Measurements from ENCODE around the gene PPFIA1.

DNA sequence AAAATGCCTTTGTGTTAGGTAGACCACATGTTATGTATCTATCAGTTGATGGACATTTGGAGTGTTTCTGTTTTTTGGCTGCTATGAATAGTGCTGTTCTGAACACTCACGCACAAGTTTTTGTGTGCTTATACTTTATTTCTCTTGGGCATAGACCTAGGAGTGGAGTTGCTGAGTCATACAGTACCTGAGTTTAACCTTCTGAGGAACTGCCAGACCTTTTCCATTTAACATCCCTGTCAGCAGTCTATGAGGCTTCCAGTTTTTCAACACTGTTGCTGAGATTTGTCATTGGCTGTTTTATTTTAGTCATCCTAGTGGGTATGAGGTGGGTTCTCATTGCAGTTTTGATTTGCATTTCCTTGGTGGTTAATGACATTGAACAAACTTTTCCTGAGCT is 132.2 kb downstream of the PPFIA1 start:
- TF ChIP-seq, protein P1, sequence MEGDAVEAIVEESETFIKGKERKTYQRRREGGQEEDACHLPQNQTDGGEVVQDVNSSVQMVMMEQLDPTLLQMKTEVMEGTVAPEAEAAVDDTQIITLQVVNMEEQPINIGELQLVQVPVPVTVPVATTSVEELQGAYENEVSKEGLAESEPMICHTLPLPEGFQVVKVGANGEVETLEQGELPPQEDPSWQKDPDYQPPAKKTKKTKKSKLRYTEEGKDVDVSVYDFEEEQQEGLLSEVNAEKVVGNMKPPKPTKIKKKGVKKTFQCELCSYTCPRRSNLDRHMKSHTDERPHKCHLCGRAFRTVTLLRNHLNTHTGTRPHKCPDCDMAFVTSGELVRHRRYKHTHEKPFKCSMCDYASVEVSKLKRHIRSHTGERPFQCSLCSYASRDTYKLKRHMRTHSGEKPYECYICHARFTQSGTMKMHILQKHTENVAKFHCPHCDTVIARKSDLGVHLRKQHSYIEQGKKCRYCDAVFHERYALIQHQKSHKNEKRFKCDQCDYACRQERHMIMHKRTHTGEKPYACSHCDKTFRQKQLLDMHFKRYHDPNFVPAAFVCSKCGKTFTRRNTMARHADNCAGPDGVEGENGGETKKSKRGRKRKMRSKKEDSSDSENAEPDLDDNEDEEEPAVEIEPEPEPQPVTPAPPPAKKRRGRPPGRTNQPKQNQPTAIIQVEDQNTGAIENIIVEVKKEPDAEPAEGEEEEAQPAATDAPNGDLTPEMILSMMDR (IDR thresholded peaks at IDR 0.05; ENCODE audit: low read length) = no peak
- TF ChIP-seq EZH2 (optimal IDR thresholded peaks at IDR 0.05; ENCODE audit: low read depth, low read length) = no peak

Data from MM.1S (cell line).